ENCODE measurements around the gene CFAP119.

The CFAP119 gene

DNA sequence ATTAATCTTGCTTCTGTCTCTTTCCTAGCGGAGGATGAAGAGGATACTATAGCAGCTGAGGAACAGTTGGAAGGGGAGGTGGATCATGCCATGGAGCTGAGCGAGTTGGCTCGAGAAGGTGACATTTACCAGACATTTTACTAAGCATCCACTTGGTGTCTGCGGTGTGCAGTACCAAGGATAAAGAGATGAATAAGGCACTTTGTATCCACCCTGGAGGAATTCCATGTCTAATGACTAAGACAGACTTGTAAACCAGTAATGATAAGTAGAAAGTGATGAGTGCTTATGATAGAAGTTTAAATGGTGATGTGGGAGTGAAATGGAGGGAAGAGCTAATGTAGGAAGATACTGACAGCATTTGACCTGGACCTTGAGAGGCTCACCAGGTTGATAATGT, 50.9 kb downstream of the CFAP119 start:
- DNase-seq (ENCODE audit: low read depth): no peak

All from activated T-helper 9 cell treated with anti-CD3 and anti-CD28 coated beads, Interleukin-2, amount 50 U/mL, for 16 hours (primary cell).